Skin epidermis (tissue), 12 donors: Measurements from ENCODE around the gene UBN1.

Experiments used
- H3K27ac ChIP-seq, 21 experiments: fragments of 200-600 bp; sonication (generic) in 11 of 21; one replicate each; pipeline ENCODE4 v1.5.0; 2020; ENCODE audit warnings: mild to moderate bottlenecking in 3 of 21, inconsistent platforms in 2 of 21, moderate library complexity in 2 of 21
- H3K4me3 ChIP-seq, 7 experiments: fragments of 200-600 bp; sonication (generic) in 2 of 7; one replicate each; pipeline ENCODE4 v1.5.0; 2020; ENCODE audit warnings: inconsistent platforms in 2 of 7, mild to moderate bottlenecking in 2 of 7, moderate library complexity in 1 of 7

Gene UBN1

DNA sequence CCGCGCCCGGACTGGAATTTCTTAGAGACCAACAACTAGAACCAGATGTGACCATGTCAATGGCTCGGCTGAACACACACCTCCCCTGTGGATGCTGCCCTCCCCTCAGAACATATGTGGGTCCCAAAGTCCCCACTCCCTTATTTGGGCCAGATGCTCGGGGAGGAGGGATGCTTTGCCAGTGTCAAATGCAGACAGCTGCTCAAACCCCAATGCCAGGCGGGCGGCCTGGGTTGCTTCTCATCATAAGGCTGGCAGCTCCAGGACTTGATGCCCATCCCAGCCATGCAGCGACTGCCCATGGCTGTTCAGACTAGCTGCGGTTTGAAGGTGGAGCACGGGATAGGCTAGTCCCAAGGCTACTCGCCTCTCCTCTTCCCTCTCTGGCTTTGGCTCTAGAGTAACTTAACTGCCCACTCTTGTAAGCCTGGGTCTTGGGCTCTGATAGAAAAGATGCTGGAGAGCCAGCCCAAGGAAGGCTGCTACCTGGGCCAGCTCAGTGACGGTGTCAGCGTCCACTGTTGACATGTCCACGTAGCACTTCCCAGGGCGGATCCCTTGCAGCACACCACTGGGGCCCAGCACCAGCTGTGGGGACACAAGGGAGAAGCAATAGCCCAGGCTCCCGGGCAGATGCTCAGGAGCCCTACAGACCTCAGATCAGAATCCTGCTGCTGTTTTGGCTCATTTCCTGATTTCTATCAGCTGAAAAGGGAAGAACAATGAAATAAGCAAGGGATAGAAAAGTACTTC is 33.9 kb upstream of the UBN1 start:
- no peak overlapping the region for H3K27ac ChIP-seq
- H3K4me3 ChIP-seq: no peak overlapping the region

DNA sequence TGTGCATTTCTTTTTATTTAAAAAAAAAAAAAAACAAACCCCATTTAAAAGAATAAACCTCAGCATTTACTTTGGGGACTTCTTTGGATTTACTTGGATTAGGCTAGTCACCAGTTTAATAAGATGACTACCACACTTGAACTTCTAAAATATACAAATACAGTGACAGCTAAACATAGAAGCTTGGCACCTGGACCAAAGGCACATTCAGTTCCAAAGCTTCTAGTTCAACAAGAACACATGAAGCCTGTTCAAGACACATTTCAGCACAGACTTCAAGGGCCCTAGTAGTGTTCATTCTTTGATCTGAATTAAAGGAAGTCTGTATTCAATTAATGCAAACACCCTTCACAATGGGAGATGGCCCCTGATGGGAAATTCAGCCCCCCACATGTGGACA is 33.2 kb upstream of the UBN1 start:
- Histone ChIP-seq H3K27ac (no peak overlapping the region), H3K4me3 (no peak overlapping the region)

DNA sequence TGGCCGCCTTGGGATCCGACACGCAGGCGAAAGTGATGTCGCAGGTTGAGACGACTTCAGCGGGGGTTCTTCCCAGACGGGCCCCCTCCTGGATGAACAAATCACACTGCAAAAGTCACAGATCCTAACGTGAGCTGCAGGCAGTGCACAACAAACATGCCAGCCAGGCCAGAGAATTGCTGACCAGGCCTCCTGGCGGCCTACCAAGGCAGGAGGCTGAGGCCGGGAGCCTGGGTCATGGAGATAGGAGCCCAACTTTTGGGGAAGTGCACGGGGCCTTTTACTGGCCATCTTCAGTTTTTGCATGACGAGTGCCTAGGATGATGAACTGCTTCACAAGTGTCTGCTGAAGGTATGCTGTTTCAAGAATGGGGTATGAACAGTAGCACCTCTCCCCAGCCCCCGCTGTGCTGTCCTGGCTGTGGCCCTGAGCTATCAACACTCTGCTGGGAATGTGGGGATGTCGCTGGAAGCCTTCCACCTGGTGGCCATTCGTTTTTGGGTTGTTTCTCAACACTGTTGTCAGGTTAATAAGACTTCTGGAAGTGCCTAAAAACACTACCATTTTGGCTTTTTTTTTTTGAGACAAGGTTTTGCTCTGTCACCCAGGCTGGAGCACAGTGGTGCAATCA is 32.6 kb upstream of the UBN1 start:
- H3K4me3 ChIP-seq: no peak overlapping the region
- no peak overlapping the region for H3K27ac ChIP-seq

DNA sequence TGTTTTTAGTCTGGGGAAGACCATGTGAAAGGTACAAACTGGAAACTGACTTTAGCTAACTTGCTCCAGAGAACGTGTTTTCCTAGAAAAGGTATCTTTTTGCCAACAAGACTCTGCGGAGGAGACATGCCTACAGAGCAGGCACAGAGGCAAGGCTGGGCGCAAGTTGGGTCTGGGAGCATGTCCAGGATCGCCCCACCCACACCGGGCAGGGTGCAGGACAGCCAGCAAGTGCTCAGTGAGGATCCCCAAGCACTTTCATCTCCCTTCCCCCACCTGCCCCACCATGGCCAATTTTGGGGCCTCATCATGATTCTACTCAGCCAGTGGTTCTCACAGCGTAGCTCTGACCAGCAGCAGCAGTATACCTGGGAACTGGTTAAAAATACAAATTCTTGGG is 26.6 kb upstream of the UBN1 start:
- Histone ChIP-seq H3K27ac (no peak overlapping the region), H3K4me3 (no peak overlapping the region)

DNA sequence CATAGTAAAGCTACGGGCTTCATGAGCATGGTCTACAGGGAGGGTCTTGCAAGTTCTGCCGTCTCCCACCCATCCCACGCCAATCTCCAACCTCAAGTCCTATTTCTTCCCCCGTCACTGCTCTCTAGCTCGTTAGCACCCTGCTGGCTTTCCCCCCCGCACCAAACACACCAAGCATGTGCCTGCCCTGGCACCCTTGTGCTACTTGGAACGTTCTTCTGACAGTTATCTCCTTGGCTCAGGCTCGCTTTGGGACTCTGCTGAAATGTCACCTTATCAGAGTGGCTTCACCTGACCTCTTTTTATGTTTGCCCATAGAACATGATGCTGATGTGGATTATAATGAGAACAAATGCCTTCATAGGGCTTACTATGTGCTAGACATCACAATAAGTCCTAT is 22.1 kb upstream of the UBN1 start:
- H3K27ac ChIP-seq: no peak overlapping the region
- no peak overlapping the region for H3K4me3 ChIP-seq

DNA sequence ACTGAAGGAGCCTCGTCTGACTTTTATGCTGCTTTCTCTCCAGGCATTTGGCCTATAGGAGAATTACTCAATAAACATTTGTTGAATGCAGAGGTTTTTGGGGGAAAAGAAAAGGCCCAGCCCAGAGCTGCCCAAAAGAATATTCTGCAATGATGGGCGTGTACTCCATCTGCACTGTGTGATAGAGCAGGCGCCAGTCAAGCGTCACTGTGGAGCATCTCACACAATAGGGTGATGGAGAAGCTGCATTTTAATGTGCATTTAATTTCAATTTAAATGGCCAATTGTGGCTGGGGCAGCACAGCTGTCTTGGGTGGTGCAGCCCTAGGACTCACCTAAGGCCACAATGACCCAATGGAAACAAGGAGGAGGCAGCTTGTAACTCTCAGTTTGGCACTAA is 20.8 kb upstream of the UBN1 start:
- H3K4me3 ChIP-seq: no peak overlapping the region
- H3K27ac ChIP-seq: no peak overlapping the region

DNA sequence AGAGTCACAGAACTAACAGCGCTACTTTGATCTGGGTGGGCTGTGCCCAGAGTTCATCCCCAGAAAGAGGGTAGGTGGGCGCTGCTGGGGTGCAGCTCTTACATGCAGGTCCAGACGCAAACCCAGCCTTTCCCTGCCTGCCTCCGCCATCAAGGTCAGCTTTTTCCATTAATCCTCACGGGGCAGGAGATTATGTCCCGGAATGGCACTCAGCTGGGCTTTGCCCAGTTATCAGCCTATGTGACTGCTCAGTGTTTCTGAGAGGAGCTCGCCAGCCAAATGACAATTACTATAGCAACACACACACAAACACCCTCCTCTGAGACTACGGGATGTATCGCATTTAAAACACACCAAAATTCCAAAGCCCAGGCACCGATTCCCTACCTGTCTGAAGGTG is 20.3 kb upstream of the UBN1 start:
- no peak overlapping the region for H3K4me3 ChIP-seq
- H3K27ac ChIP-seq: no peak overlapping the region

DNA sequence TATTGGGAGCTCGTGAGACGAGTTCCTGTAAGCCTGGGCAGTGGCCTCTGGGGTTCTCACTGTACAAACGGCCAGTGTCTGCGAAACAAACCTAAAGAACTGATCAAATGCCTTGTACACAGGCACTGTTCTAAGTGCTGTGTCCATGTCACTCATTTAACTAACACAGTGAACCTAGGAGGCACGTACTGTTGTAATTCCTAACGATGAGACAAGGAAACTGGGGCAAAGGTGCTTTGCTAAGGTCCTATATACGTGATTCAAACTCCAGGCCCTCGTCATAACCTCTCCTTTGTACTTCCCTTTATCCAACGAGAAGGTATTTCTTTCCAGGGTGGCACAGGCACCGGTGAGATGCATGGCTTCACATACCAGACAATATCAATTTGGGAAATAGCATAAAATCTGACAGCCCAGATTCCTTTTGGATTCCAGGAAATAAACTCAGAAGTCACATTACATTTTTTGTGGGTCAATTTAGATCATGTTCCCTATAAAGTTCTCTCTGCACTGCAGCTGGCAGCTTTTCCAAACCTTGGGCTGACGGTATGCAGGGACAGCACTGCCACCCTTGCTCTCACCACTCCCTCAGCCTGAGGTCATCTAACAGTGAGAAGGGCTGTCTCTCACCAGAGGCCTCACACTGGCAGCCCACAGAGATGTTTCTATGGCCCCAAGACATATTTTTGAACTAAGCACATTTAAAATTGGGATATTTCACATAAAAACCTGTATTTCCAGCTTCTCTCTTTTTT is 18.5 kb upstream of the UBN1 start:
- no peak overlapping the region for H3K27ac ChIP-seq

DNA sequence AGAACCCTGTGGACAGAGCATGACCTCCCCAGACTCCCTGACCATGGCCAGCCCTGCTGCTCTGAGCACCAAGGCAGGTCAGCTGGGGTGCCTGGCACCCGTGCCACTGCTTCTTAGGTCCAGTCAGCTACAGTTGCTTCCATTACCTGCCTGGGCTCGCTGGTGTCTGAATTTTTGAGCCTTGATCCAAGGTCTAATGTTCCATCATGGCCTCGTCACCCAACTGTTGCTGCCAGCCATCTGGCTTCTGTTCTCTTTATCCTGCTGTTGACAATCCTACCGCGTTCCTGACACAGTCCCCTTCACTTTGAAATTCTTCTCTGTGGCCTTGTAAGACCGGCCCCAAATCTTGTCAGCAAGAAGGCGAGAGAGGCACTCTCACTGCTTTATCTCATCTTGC is 16.9 kb upstream of the UBN1 start:
- H3K4me3 ChIP-seq: no peak overlapping the region
- H3K27ac ChIP-seq: no peak overlapping the region

More for the DNA sequence above, 18.5 kb upstream of the UBN1 start:
- H3K4me3 ChIP-seq: no peak overlapping the region

DNA sequence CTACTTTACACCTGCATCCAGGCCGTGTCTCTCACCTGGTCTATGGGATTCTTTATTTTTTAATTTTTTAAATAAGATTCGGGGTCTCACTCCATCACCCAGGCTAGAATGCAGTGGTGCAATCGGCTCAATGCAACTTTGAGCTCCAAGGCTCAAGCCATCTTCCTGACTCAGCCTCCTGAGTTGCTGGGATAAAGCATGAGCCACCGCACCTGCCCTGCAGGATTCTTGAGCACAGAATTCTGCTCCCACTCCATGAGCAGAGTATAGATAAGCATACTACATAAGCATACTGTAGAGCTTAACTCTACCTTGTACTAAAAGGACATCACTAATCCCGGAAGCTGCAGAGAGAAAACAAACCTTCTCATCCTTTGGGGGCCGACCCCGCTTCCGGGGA is 15.7 kb upstream of the UBN1 start:
- Histone ChIP-seq H3K27ac (no peak overlapping the region), H3K4me3 (no peak overlapping the region)

DNA sequence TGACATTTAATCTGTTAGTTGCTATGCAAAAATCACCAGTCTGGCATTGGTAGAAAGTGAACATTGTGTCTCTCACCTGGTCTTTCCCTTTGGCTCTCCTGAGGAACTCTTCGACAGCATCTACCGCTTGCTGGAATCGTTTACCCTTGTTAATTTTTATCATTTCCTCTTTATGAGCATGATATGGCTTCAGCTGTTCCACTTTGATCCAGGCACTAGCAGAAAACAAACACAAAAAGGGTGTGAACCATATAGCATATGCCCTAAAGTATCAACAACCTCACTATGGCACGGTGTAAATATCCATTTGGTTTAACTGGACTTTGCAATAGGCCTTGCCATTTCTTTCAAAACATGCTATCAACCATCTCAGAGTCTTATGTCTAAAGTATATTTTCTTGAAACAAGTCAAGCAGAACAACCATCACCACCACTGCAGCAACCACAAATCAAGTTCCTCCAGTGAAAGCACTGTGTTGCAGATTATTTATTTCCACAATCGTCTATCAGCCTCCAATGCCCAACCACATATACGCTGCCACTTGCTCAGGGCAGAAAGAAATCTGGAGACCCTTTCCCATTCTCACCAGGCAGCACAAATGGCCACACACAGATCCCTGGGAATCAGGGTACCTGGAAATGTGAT is 14.5 kb upstream of the UBN1 start:
- Histone ChIP-seq H3K4me3 (no peak overlapping the region), H3K27ac (no peak overlapping the region)

DNA sequence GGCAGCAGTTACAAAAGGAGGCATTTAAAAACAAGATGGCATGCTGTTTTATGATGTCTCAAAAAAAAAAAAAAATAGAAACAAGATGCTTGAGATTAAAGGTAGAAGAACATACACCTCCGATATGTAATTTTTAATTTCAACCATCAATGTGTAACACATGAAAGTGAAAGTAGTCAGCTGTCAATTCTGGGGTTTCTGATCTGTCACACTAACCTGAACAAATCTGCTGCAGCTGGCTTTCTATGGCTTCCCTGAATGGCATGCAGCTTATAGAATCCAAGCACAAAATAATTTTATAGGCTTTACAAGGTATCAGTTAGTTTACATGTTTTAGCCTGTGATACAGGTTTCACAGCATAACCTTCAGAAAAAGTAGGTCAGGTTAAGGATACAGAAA is 13.7 kb upstream of the UBN1 start:
- H3K27ac ChIP-seq: no peak overlapping the region
- H3K4me3 ChIP-seq: no peak overlapping the region

DNA sequence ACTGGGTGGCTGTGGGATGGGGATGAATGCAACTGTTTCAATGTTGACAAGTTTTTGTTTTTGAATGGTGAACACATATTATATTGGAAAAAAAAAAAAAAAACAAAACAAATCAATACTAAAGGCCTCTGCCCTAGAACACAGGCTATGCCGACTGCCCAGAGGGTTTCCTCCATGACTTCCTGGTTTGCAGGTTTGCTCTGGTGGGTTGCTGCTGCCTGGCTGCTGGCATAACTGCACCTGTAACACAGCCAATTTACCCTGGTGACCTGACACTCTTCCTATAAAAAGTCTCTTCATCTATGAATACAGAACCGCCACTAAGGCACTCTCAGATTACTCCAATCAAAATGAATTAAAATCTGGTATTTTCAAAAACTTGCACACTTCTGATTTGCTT is 10.6 kb upstream of the UBN1 start:
- Histone ChIP-seq H3K27ac (no peak overlapping the region), H3K4me3 (no peak overlapping the region)

DNA sequence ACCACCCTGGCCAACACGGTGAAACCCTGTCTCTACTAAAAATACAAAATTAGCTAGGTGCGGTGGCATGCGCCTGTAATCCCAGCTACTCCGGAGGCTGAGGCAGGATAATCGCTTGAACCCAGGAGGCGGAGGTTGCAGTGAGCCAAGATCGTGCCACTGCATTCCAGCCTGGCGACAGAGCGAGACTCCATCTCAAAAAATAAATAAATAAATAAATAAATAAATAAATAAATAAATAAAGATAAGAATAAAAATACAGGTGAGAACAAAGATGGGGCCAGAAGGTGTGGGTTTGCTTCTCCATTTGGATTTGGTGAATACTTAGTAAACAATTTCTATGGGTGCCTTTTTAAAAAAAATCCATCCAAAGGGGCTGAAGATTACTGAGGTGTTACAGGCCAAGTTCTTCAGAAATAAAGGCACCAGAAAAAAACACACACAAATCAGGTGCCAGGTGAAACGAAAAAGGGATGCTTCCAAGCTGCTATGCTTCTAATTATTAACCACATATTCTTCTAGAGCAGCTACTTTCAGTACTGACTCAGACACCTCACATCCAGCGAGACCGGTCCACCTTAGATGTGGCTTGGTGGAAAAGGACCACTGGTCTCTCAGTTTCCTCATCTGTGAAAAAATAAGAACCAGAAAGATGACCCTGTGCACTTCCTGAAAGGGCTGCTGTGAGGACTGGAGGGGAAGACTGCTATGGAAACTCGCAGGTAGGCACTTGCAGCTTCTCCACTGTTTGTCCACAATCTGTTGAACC is 9.4 kb upstream of the UBN1 start:
- Histone ChIP-seq H3K4me3 (no peak overlapping the region), H3K27ac (no peak overlapping the region)

DNA sequence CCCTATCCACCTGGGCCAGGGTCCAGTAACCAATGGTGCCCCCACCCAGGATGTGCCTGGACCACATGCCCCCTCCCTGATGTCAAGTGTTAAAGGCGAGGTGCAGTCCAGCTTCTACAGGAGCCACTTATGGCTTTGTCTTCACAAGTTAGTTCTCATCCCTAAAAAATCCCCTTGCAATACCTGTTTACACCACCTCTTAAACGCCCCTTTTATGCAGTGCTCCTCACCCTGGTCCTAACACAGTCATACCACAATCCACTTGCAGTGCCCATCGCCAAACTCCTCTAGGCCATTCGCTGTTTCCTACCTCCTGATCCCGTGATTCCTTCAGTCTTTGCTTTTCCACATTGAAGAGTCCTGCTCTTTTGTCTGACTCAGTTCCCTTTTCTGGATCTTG is 7.3 kb upstream of the UBN1 start:
- H3K27ac ChIP-seq: no peak overlapping the region

DNA sequence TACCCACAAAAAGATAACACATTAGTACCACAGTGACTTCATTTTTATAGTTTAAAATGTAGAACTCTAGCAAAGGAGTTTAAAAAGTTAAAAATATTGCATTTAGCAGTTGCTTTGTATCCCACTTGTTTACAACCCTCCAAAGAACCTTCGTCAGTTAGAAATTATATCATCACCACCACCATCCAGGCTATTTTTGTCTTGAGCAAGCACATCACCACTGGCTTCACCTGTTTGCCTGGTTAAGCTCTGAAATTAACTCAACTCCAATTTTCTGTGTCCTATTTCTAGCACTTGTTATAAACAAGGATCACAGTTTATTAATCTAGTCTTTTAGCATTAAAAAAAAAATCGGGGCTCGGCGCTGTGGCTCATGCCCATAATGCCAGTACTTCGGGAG is 6.3 kb upstream of the UBN1 start:
- H3K27ac ChIP-seq: no peak overlapping the region
- H3K4me3 ChIP-seq: no peak overlapping the region

More for the DNA sequence above, 7.3 kb upstream of the UBN1 start:
- H3K4me3 ChIP-seq: no peak overlapping the region

DNA sequence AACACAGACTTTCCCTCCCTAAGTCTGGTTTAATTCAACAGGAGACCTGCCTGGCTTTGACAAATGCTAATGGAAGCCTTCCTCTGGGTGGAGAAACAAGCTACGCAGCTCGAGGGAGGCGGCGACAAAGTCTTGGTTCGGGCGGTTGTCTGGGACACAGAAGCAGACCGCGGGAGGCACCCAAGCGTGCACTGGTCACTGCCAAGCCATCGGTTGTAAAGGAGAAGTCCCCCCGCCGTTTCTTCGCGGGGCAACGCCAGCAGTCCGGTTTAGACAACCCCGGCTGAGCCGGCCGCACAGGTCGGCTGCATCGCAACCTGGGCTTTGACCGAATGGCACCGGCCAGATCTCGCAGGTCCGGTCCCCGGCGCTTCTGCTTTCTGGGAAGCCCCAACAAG is 779 bp upstream of the UBN1 start:
- H3K27ac ChIP-seq: peak overlapping the region; percentile 87 to 99 (median 98)

DNA sequence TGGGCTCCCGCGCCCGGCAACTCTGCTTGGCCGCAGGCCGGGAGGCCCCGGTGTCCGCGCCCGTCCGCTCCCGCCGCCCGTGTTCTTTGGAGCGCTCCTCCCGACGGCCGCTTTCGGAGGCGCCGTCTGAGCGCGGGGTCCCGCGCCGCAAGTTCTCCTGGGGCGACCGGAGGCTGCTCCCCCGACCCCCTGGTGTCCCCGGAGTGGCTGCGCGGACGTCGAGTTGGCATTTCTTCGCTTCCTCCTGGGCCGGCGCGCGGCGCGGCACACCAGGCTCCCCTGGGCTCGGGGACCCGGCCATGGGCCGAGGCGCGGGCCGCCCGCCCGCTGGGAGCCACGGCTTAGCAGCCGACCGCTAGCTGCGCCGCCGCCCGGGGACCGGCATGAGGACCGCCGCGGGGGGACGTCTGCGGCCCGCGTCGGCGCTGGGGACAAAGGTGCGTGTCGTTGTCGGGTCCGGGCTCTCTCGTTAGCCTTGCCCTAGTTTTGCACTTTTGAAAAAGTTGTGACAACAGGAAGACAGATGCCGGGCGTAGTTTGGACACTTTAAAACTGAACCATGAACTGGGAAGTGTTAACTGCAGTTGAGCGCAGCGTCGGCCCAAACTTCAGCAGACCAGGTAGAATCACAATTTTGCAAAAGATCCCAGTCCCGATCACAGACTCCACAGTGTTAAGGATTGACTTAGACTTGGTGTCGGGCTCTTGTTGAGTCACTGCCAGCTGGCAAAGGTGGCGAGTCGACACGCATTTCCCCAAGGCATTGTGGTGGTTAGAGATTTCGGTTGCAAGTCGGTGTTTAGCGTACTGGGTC is 700 bp downstream of the UBN1 start:
- Histone ChIP-seq H3K4me3 (peak overlapping the region; percentile 86 to 100 (median 97)), H3K27ac (peak overlapping the region; percentile 87 to 99 (median 97))

More for the DNA sequence above, 779 bp upstream of the UBN1 start:
- peak overlapping the region; percentile 86 to 100 (median 97) for H3K4me3 ChIP-seq

DNA sequence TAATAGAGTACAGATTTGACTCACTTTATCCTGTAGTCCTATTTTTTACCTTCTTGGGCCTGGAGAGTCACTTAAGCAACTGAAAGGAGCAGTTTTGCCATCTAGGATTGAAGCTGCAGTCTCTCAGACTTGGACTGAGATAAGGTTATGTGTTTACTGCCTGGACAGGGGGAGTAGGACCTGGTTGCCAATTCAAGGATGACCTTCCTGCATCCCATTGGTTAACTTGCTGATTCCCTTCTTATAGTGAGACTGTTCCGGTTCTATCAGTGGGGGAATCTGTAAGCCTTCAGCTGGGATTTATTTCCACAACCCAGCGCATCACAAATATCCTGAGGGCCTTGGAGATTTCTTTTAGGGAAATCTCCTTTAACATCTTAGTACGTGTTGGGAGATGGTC is 2.9 kb downstream of the UBN1 start:
- no peak overlapping the region for H3K4me3 ChIP-seq

More for the DNA sequence above, 2.9 kb downstream of the UBN1 start:
- no peak overlapping the region for H3K27ac ChIP-seq
